ENCODE results near the gene CEP164. TPM values are rescaled to one million over a fixed set of nuclear protein-coding genes. Genes with fewer than 3 reads are reported as not detected.

Gene CEP164
- total and polyA plus RNA-seq, 2 of the 8 experiments (the other 6 are each of a cell fraction or from before 2014, with no cell fraction given), result 8.4 to 20.8 TPM

DNA sequence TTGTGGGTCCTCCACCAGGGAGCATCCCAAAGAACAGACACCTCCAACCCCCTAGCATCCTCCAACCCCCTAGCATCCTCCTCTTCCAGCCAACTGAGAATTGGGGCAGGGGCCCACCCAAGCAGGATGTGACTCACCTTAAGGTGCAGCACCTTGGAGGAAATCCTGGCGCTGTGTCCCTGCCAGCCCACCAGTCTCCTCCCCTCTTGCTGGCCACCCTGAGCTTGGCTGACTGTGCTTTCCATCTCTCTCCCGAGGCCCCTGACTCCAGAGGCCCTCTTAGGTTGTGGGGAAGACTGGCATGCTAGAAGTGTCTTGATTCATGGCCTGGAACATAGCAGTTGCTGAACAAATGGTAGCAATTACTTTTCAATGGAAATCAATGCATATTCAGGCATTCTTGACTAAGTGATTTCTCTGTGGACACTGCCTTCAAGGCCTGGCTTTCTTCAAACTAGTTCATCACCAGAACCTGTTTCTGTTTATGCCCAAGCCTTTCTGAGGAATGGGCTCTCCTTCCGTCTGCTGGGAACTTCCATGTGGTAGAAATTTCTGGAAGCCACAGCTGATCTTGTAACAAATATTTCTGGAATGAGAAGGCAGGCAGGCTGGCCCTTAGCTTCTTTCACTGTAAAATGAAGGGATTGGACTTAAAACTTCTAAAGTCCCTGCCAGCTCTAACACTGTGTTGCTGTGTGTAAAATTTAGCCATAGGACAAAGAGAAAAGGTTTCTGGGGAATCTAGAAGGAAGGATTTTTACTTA, 60.5 kb downstream of the CEP164 start (continued):
- TF ChIP-seq, protein P1, sequence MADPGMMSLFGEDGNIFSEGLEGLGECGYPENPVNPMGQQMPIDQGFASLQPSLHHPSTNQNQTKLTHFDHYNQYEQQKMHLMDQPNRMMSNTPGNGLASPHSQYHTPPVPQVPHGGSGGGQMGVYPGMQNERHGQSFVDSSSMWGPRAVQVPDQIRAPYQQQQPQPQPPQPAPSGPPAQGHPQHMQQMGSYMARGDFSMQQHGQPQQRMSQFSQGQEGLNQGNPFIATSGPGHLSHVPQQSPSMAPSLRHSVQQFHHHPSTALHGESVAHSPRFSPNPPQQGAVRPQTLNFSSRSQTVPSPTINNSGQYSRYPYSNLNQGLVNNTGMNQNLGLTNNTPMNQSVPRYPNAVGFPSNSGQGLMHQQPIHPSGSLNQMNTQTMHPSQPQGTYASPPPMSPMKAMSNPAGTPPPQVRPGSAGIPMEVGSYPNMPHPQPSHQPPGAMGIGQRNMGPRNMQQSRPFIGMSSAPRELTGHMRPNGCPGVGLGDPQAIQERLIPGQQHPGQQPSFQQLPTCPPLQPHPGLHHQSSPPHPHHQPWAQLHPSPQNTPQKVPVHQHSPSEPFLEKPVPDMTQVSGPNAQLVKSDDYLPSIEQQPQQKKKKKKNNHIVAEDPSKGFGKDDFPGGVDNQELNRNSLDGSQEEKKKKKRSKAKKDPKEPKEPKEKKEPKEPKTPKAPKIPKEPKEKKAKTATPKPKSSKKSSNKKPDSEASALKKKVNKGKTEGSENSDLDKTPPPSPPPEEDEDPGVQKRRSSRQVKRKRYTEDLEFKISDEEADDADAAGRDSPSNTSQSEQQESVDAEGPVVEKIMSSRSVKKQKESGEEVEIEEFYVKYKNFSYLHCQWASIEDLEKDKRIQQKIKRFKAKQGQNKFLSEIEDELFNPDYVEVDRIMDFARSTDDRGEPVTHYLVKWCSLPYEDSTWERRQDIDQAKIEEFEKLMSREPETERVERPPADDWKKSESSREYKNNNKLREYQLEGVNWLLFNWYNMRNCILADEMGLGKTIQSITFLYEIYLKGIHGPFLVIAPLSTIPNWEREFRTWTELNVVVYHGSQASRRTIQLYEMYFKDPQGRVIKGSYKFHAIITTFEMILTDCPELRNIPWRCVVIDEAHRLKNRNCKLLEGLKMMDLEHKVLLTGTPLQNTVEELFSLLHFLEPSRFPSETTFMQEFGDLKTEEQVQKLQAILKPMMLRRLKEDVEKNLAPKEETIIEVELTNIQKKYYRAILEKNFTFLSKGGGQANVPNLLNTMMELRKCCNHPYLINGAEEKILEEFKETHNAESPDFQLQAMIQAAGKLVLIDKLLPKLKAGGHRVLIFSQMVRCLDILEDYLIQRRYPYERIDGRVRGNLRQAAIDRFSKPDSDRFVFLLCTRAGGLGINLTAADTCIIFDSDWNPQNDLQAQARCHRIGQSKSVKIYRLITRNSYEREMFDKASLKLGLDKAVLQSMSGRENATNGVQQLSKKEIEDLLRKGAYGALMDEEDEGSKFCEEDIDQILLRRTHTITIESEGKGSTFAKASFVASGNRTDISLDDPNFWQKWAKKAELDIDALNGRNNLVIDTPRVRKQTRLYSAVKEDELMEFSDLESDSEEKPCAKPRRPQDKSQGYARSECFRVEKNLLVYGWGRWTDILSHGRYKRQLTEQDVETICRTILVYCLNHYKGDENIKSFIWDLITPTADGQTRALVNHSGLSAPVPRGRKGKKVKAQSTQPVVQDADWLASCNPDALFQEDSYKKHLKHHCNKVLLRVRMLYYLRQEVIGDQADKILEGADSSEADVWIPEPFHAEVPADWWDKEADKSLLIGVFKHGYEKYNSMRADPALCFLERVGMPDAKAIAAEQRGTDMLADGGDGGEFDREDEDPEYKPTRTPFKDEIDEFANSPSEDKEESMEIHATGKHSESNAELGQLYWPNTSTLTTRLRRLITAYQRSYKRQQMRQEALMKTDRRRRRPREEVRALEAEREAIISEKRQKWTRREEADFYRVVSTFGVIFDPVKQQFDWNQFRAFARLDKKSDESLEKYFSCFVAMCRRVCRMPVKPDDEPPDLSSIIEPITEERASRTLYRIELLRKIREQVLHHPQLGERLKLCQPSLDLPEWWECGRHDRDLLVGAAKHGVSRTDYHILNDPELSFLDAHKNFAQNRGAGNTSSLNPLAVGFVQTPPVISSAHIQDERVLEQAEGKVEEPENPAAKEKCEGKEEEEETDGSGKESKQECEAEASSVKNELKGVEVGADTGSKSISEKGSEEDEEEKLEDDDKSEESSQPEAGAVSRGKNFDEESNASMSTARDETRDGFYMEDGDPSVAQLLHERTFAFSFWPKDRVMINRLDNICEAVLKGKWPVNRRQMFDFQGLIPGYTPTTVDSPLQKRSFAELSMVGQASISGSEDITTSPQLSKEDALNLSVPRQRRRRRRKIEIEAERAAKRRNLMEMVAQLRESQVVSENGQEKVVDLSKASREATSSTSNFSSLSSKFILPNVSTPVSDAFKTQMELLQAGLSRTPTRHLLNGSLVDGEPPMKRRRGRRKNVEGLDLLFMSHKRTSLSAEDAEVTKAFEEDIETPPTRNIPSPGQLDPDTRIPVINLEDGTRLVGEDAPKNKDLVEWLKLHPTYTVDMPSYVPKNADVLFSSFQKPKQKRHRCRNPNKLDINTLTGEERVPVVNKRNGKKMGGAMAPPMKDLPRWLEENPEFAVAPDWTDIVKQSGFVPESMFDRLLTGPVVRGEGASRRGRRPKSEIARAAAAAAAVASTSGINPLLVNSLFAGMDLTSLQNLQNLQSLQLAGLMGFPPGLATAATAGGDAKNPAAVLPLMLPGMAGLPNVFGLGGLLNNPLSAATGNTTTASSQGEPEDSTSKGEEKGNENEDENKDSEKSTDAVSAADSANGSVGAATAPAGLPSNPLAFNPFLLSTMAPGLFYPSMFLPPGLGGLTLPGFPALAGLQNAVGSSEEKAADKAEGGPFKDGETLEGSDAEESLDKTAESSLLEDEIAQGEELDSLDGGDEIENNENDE (IDR thresholded peaks at IDR 0.05; ENCODE audit: insufficient replicate concordance, low read length), result no peak
- no peak for TF ChIP-seq MAFK (IDR thresholded peaks at IDR 0.05; ENCODE audit: low read depth, low read length)
- TF ChIP-seq JUN (IDR thresholded peaks at IDR 0.05; ENCODE audit: low read depth, low read length), result no peak
- TF ChIP-seq HDAC2 (IDR thresholded peaks at IDR 0.05; ENCODE audit: borderline replicate concordance in 1 of 2, low read depth in 2 of 2, low read length in 2 of 2), result no peak
- no peak for TF ChIP-seq POU5F1 (IDR thresholded peaks at IDR 0.05; ENCODE audit: low read depth, low read length)
